Measurements from ENCODE around the gene CLIP4.
A peak's percentile ranks its signal among the peaks of the same experiment; 100 is the strongest.

The CLIP4 gene

DNA sequence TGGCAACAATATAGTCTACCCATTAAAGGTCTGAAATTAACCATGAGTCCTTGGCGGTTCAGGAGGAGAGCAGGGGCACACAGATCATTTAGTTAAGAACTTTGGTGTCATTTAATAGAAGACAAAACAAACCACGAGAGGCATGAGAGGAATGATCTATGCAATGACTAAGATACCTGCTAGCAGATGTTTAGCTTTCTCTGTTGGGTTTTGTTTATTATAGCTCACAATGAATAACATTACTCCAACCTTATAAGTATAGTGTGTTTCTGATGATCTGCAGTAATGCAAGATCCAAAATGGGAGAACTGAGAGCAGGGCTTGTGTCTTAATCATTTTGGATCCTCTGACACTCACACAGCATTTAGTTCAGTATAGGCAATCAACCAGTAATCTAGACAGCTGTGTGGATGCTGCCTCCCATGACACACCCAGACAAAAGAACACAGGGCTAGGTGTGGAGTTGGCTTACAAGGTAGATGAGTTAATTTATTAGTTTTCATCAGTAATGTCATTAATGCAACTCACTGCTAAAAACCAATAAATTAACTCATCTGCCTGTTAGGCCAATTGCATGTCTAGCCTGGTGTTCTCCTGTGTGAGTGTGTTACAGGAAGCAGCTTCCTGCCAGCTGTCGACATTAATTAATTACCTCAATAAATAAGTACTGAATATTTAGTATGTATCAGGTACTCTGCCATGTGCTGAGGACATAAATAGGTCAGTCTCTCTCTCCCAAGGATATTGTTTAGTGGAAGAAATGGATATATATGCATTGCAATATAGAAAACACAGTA lies 92.3 kb downstream of the CLIP4 start:
- no peak overlapping the region for H3K4me3 ChIP-seq (ENCODE audit: severe bottlenecking)
- H3K36me3 ChIP-seq (ENCODE audit: low read depth), result no peaks in the 10 kb centered on the region
- H3K27ac ChIP-seq (ENCODE audit: poor library complexity, severe bottlenecking), result no peak overlapping the region
- ATAC-seq (ENCODE audit: low read depth) (no peak), DNase-seq (ENCODE audit: low spot score) (no peak)
- peaks cover 4% of the 10 kb centered on the region for H3K4me1 ChIP-seq (ENCODE audit: insufficient read depth, poor library complexity, severe bottlenecking)
- TF ChIP-seq, protein P1, sequence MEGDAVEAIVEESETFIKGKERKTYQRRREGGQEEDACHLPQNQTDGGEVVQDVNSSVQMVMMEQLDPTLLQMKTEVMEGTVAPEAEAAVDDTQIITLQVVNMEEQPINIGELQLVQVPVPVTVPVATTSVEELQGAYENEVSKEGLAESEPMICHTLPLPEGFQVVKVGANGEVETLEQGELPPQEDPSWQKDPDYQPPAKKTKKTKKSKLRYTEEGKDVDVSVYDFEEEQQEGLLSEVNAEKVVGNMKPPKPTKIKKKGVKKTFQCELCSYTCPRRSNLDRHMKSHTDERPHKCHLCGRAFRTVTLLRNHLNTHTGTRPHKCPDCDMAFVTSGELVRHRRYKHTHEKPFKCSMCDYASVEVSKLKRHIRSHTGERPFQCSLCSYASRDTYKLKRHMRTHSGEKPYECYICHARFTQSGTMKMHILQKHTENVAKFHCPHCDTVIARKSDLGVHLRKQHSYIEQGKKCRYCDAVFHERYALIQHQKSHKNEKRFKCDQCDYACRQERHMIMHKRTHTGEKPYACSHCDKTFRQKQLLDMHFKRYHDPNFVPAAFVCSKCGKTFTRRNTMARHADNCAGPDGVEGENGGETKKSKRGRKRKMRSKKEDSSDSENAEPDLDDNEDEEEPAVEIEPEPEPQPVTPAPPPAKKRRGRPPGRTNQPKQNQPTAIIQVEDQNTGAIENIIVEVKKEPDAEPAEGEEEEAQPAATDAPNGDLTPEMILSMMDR (IDR thresholded peaks at IDR 0.05; ENCODE audit: poor library complexity, severe bottlenecking), result no peak
- no peaks in the 10 kb centered on the region for H3K9me3 ChIP-seq (ENCODE audit: severe bottlenecking)
- H3K27me3 ChIP-seq (ENCODE audit: insufficient read depth, poor library complexity, severe bottlenecking), result no peaks in the 10 kb centered on the region

DNA sequence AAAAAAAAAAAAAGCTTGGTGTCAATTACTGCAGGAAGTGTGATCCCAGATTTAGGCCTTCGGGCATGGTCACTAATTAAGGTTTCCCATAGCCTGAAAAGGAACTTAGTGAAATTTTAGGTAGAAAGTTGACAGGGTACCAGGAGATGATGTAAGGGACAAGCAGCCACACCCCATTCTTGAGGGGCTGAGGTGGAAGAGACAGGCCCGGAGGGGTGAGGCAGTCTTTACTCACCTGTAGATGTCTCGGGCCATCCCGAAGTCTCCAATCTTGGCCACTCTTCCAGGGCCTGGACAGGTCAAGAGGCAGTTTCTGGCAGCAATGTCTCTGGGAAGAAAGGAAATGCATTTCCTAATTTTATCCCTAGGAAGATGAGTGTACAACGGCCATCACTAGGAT lies 94.3 kb downstream of the CLIP4 start:
- Histone ChIP-seq H3K9me3 (ENCODE audit: severe bottlenecking) (no peaks in the 10 kb centered on the region), H3K27ac (ENCODE audit: poor library complexity, severe bottlenecking) (no peak overlapping the region), H3K36me3 (ENCODE audit: low read depth) (no peaks in the 10 kb centered on the region), H3K4me3 (ENCODE audit: severe bottlenecking) (no peak overlapping the region), H3K4me1 (ENCODE audit: insufficient read depth, poor library complexity, severe bottlenecking) (peaks cover 4% of the 10 kb centered on the region), H3K27me3 (ENCODE audit: insufficient read depth, poor library complexity, severe bottlenecking) (no peaks in the 10 kb centered on the region)
- ATAC-seq (ENCODE audit: low read depth), result peak; percentile 73
- TF ChIP-seq, protein P1 (IDR thresholded peaks at IDR 0.05; ENCODE audit: poor library complexity, severe bottlenecking), result no peak
- DNase-seq (ENCODE audit: low spot score), result no peak

DNA sequence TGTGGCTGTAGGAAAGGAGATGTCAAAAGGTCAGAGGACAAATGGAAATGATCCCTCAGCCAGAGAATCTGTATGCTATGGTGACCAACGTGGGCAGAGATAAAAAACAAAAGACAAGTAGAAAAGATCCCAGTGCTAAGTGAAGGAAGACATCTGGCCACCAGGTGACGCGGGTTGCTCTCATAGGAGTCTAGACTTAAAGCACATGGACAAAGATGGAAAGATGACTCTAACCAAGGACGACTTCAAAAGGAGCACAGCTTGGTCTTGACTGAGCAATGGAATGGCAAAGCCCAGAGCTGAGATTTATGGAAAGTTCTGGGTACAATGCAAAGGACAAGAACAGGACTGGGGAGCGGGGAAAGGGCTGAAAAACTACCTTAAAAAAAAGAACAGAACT lies 96.8 kb downstream of the CLIP4 start:
- DNase-seq (ENCODE audit: low spot score) (no peak), ATAC-seq (ENCODE audit: low read depth) (no peak)
- TF ChIP-seq, protein P1 (IDR thresholded peaks at IDR 0.05; ENCODE audit: poor library complexity, severe bottlenecking), result no peak
- H3K4me3 ChIP-seq (ENCODE audit: severe bottlenecking), result no peak overlapping the region
- H3K9me3 ChIP-seq (ENCODE audit: severe bottlenecking), result no peaks in the 10 kb centered on the region
- H3K27ac ChIP-seq (ENCODE audit: poor library complexity, severe bottlenecking), result no peak overlapping the region
- H3K4me1 ChIP-seq (ENCODE audit: insufficient read depth, poor library complexity, severe bottlenecking), result peaks cover 4% of the 10 kb centered on the region
- H3K36me3 ChIP-seq (ENCODE audit: low read depth), result no peaks in the 10 kb centered on the region
- H3K27me3 ChIP-seq (ENCODE audit: insufficient read depth, poor library complexity, severe bottlenecking), result no peaks in the 10 kb centered on the region

DNA sequence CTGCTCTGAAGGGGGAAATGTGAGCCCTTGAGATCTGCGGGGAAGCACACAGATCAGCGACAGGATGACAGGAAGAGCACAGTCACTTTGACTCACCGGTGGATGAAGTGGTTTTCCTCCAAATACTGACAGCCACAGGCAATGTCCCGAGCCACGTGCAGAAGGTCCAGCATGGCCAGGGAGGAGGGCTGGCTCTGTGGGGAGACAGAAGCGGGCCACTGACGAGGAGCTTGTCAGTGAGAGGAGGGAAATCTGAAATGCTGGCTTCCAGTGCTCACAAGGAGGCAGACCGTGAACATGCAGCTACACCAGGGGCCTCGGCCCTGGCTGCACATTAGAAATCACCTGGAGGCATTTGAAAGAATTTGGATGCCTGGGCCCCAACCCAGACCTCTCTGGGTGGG lies 98.7 kb downstream of the CLIP4 start:
- ATAC-seq (ENCODE audit: low read depth) (peak; percentile 28; the same call in 1 of the 3 replicates), DNase-seq (ENCODE audit: low spot score) (no peak)
- TF ChIP-seq, protein P1 (IDR thresholded peaks at IDR 0.05; ENCODE audit: poor library complexity, severe bottlenecking), result no peak
- Histone ChIP-seq H3K27me3 (ENCODE audit: insufficient read depth, poor library complexity, severe bottlenecking) (no peaks in the 10 kb centered on the region), H3K4me3 (ENCODE audit: severe bottlenecking) (no peak overlapping the region), H3K36me3 (ENCODE audit: low read depth) (no peaks in the 10 kb centered on the region), H3K4me1 (ENCODE audit: insufficient read depth, poor library complexity, severe bottlenecking) (peaks cover 4% of the 10 kb centered on the region), H3K27ac (ENCODE audit: poor library complexity, severe bottlenecking) (no peak overlapping the region), H3K9me3 (ENCODE audit: severe bottlenecking) (no peaks in the 10 kb centered on the region)

DNA sequence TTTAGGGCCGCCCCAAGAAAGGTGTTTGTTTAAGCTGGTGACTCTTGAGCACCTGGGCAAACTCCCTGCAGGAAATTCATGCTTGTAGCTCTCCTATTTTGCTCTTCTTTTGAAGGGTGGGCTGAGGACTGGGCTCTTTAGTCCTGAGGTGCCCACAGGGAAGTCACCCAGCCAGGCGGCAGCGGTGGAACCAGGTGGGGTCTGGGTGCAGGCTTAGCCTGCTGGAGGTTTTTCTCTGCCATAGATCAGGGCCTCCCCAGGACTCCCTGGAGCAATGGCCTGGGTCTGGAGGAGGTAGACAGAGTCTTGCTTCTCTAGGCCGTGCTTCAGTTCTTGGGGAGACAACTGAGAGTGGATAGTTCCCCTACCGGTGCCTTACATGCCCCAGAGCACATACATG lies 99.9 kb downstream of the CLIP4 start:
- H3K4me1 ChIP-seq (ENCODE audit: insufficient read depth, poor library complexity, severe bottlenecking), result no peaks in the 10 kb centered on the region
- no peaks in the 10 kb centered on the region for H3K9me3 ChIP-seq (ENCODE audit: severe bottlenecking)
- no peak overlapping the region for H3K4me3 ChIP-seq (ENCODE audit: severe bottlenecking)
- DNase-seq (ENCODE audit: low spot score), result no peak
- no peak for ATAC-seq (ENCODE audit: low read depth)
- no peaks in the 10 kb centered on the region for H3K36me3 ChIP-seq (ENCODE audit: low read depth)
- no peak overlapping the region for H3K27ac ChIP-seq (ENCODE audit: poor library complexity, severe bottlenecking)
- H3K27me3 ChIP-seq (ENCODE audit: insufficient read depth, poor library complexity, severe bottlenecking), result no peaks in the 10 kb centered on the region
- TF ChIP-seq, protein P1 (IDR thresholded peaks at IDR 0.05; ENCODE audit: poor library complexity, severe bottlenecking), result no peak
